ENCODE data around the gene HIF1AN. TPM values are rescaled to one million over a fixed set of nuclear protein-coding genes. Genes with fewer than 3 reads are reported as not detected.

Gene HIF1AN
- total RNA-seq, 3 donors from 2014 or later (not counting 1 experiment from before 2014, with no cell fraction given) = 52.0 to 66.4 (median 58.7) TPM

- DNase-seq = peak; percentile 37 to 88
- Histone ChIP-seq H3K27ac (ENCODE audit: low read length) (peak overlapping the region; percentile 15), H3K9me3 (ENCODE audit: control insufficient read depth, insufficient read depth, low read length) (no peaks in the 10 kb centered on the region), H3K27me3 (ENCODE audit: control insufficient read depth, insufficient read depth, low read length) (no peaks in the 10 kb centered on the region), H3K4me1 (ENCODE audit: control insufficient read depth, insufficient read depth, low read length) (peaks cover 31% of the 10 kb centered on the region), H3K36me3 (ENCODE audit: control insufficient read depth, insufficient read depth, low read length) (peaks cover 11% of the 10 kb centered on the region), H3K4me3 (ENCODE audit: low read length) (no peak overlapping the region)
- Mint-ChIP-seq H3K4me3 (peak overlapping the region; percentile 70), H3K27me3 (ENCODE audit: low read depth in 2 of 2) (no peaks in the 10 kb centered on the region), H3K27ac (peak overlapping the region in 1 of 2 donors; percentile 79), H3K36me3 (no peaks in the 10 kb centered on the region), H3K9me3 (no peaks in the 10 kb centered on the region), H3K4me1 (peaks cover 44 to 48% of the 10 kb centered on the region in 2 donors)
- 27% methylated on average over 7 of the region's 7 CpGs for WGBS (ENCODE audit: insufficient coverage)
- intact Hi-C loops (cut with micrococcal nuclease) = no loop called here
- peak; percentile 83 to 84 (median 84) for ATAC-seq
- TF ChIP-seq, protein P1, sequence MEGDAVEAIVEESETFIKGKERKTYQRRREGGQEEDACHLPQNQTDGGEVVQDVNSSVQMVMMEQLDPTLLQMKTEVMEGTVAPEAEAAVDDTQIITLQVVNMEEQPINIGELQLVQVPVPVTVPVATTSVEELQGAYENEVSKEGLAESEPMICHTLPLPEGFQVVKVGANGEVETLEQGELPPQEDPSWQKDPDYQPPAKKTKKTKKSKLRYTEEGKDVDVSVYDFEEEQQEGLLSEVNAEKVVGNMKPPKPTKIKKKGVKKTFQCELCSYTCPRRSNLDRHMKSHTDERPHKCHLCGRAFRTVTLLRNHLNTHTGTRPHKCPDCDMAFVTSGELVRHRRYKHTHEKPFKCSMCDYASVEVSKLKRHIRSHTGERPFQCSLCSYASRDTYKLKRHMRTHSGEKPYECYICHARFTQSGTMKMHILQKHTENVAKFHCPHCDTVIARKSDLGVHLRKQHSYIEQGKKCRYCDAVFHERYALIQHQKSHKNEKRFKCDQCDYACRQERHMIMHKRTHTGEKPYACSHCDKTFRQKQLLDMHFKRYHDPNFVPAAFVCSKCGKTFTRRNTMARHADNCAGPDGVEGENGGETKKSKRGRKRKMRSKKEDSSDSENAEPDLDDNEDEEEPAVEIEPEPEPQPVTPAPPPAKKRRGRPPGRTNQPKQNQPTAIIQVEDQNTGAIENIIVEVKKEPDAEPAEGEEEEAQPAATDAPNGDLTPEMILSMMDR (IDR thresholded peaks at IDR 0.05) = no peak
These were observed 25.0 kb upstream of the HIF1AN start for GRCh38 chr10:100510533-100511308.

- H3K27me3 Mint-ChIP-seq (ENCODE audit: low read depth in 2 of 2) = peaks cover 10 to 11% of the 10 kb centered on the region in 2 donors
- TF ChIP-seq, protein P1 (IDR thresholded peaks at IDR 0.05) = no peak
- Histone ChIP-seq H3K9me3 (ENCODE audit: control insufficient read depth, insufficient read depth, low read length) (no peaks in the 10 kb centered on the region), H3K27me3 (ENCODE audit: control insufficient read depth, insufficient read depth, low read length) (peaks cover 7% of the 10 kb centered on the region), H3K36me3 (ENCODE audit: control insufficient read depth, insufficient read depth, low read length) (peaks cover 2% of the 10 kb centered on the region), H3K27ac (ENCODE audit: low read length) (no peak overlapping the region), H3K4me1 (ENCODE audit: control insufficient read depth, insufficient read depth, low read length) (peaks cover 16% of the 10 kb centered on the region), H3K4me3 (ENCODE audit: low read length) (no peak overlapping the region)
- WGBS (ENCODE audit: insufficient coverage) = 89% methylated on average over 3 of the region's 3 CpGs
- ATAC-seq (no peak), DNase-seq (no peak)
- H3K36me3 Mint-ChIP-seq = no peaks in the 10 kb centered on the region
- intact Hi-C loops (cut with micrococcal nuclease) = no loop called here
- H3K4me1 Mint-ChIP-seq = peaks cover 30 to 32% of the 10 kb centered on the region in 2 donors
- H3K4me3 Mint-ChIP-seq = no peak overlapping the region
- no peak overlapping the region for H3K27ac Mint-ChIP-seq
- no peaks in the 10 kb centered on the region for H3K9me3 Mint-ChIP-seq
These were observed 20.1 kb upstream of the HIF1AN start for GRCh38 chr10:100515612-100516011.

DNA sequence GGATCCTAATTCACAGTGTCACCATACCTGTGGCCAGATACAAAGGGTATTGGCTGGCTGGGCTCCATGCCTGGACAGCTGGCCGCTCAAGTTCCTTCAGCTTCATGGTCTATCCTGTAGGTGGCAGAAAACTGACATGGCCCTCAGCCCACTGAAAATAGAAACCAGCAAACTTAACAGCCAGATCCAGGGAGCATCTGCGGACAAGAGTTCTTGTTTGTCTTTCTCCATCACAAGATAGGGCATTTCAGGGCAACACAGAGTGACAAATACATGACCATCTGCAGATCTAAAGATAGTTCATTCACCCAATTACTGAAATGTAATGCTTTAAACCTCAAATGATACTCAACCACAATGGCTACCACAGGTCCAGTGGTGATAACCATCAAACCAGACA is 18.9 kb upstream of the HIF1AN start:
- peak in 1 of 3 donors; percentile 37 for ATAC-seq

More for the DNA sequence above, 18.9 kb upstream of the HIF1AN start:
- TF ChIP-seq, protein P1 (IDR thresholded peaks at IDR 0.05) = no peak
- peaks cover 7% of the 10 kb centered on the region for H3K27me3 ChIP-seq (ENCODE audit: control insufficient read depth, insufficient read depth, low read length)
- WGBS (ENCODE audit: insufficient coverage) = 72% methylated on average over 2 of the region's 2 CpGs
- Mint-ChIP-seq H3K27ac (no peak overlapping the region), H3K27me3 (ENCODE audit: low read depth in 2 of 2) (peaks cover 10 to 11% of the 10 kb centered on the region in 2 donors), H3K9me3 (no peaks in the 10 kb centered on the region), H3K36me3 (no peaks in the 10 kb centered on the region), H3K4me3 (no peak overlapping the region), H3K4me1 (peaks cover 17 to 21% of the 10 kb centered on the region in 2 donors)
- peaks cover 7% of the 10 kb centered on the region for H3K4me1 ChIP-seq (ENCODE audit: control insufficient read depth, insufficient read depth, low read length)
- DNase-seq = no peak
- intact Hi-C loops (cut with micrococcal nuclease) = no loop called here
- H3K36me3 ChIP-seq (ENCODE audit: control insufficient read depth, insufficient read depth, low read length) = peaks cover 4% of the 10 kb centered on the region
- H3K9me3 ChIP-seq (ENCODE audit: control insufficient read depth, insufficient read depth, low read length) = no peaks in the 10 kb centered on the region
- no peak overlapping the region for H3K27ac ChIP-seq (ENCODE audit: low read length)
- H3K4me3 ChIP-seq (ENCODE audit: low read length) = no peak overlapping the region
